ENCODE measurements around the gene RCC2.
A peak's percentile ranks its signal among the peaks of the same experiment; 100 is the strongest.

The RCC2 gene

GRCh38 chr1:17365293-17365692 lies 74.2 kb downstream of the RCC2 start:
- Histone ChIP-seq H3K36me3 (no peaks in the 10 kb centered on the region), H3K4me3 (ENCODE audit: low read depth, low read length) (no peak overlapping the region), H3K9me3 (ENCODE audit: severe bottlenecking) (no peaks in the 10 kb centered on the region), H3K27me3 (ENCODE audit: insufficient read depth, low read depth, severe bottlenecking) (no peaks in the 10 kb centered on the region), H3K27ac (no peak overlapping the region)
- TF ChIP-seq CTCF (IDR thresholded peaks at IDR 0.05; ENCODE audit: low read depth, low read length), result no peak
- DNase-seq, result no peak

- no peaks in the 10 kb centered on the region for H3K36me3 ChIP-seq
- H3K9me3 ChIP-seq (ENCODE audit: severe bottlenecking), result no peaks in the 10 kb centered on the region
- H3K4me3 ChIP-seq (ENCODE audit: low read depth, low read length), result no peak overlapping the region
- TF ChIP-seq CTCF (IDR thresholded peaks at IDR 0.05; ENCODE audit: low read depth, low read length), result no peak
- no peaks in the 10 kb centered on the region for H3K27me3 ChIP-seq (ENCODE audit: insufficient read depth, low read depth, severe bottlenecking)
- DNase-seq, result no peak
- H3K27ac ChIP-seq, result no peak overlapping the region
These were observed 75.7 kb downstream of the RCC2 start for GRCh38 chr1:17363771-17364170.

GRCh38 chr1:17363351-17363750 lies 76.1 kb downstream of the RCC2 start:
- Histone ChIP-seq H3K27me3 (ENCODE audit: insufficient read depth, low read depth, severe bottlenecking) (no peaks in the 10 kb centered on the region), H3K27ac (no peak overlapping the region), H3K36me3 (no peaks in the 10 kb centered on the region), H3K9me3 (ENCODE audit: severe bottlenecking) (no peaks in the 10 kb centered on the region), H3K4me3 (ENCODE audit: low read depth, low read length) (no peak overlapping the region)
- no peak for DNase-seq
- TF ChIP-seq CTCF (IDR thresholded peaks at IDR 0.05; ENCODE audit: low read depth, low read length), result no peak

GRCh38 chr1:17361687-17362086 lies 77.8 kb downstream of the RCC2 start:
- no peak for DNase-seq
- Histone ChIP-seq H3K4me3 (ENCODE audit: low read depth, low read length) (no peak overlapping the region), H3K27me3 (ENCODE audit: insufficient read depth, low read depth, severe bottlenecking) (no peaks in the 10 kb centered on the region), H3K27ac (no peak overlapping the region), H3K36me3 (no peaks in the 10 kb centered on the region), H3K9me3 (ENCODE audit: severe bottlenecking) (no peaks in the 10 kb centered on the region)
- no peak for TF ChIP-seq CTCF (IDR thresholded peaks at IDR 0.05; ENCODE audit: low read depth, low read length)

GRCh38 chr1:17360272-17360956 lies 79.1 kb downstream of the RCC2 start:
- Histone ChIP-seq H3K27me3 (ENCODE audit: insufficient read depth, low read depth, severe bottlenecking) (no peaks in the 10 kb centered on the region), H3K4me3 (ENCODE audit: low read depth, low read length) (no peak overlapping the region), H3K9me3 (ENCODE audit: severe bottlenecking) (no peaks in the 10 kb centered on the region), H3K36me3 (no peaks in the 10 kb centered on the region), H3K27ac (no peak overlapping the region)
- TF ChIP-seq CTCF (IDR thresholded peaks at IDR 0.05; ENCODE audit: low read depth, low read length), result no peak
- DNase-seq, result no peak

- H3K27me3 ChIP-seq (ENCODE audit: insufficient read depth, low read depth, severe bottlenecking), result no peaks in the 10 kb centered on the region
- H3K4me3 ChIP-seq (ENCODE audit: low read depth, low read length), result no peak overlapping the region
- no peaks in the 10 kb centered on the region for H3K36me3 ChIP-seq
- 0 out of 2 replicates have a peak overlapping the region, but pooled peaks have one; percentile 24 for H3K27ac ChIP-seq
- peak; percentile 36 for DNase-seq
- TF ChIP-seq CTCF (IDR thresholded peaks at IDR 0.05; ENCODE audit: low read depth, low read length), result no peak
- no peaks in the 10 kb centered on the region for H3K9me3 ChIP-seq (ENCODE audit: severe bottlenecking)
These were observed 79.7 kb downstream of the RCC2 start for GRCh38 chr1:17359808-17360207.

Data from WERI-Rb-1 (cell line).